ENCODE results near the gene MYO1D.

DNA sequence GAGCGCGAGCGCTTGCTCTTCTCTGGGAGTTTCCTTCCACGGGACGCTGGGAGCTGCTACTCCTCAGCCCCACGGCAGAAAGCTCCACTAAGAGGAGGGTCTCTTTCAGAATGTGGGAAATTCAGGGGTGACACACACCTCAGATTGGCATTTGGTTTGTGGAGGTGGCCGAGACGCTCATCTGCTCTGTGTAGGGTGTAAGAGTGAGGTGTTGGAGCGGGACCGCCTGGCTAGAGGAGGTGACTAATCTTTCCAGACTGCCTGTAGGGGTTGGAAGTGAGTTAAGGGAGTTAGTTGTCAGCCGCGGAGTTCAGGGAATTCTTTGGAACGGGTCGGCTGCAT, 431.9 kb downstream of the MYO1D start:
- TF ChIP-seq, protein P1, sequence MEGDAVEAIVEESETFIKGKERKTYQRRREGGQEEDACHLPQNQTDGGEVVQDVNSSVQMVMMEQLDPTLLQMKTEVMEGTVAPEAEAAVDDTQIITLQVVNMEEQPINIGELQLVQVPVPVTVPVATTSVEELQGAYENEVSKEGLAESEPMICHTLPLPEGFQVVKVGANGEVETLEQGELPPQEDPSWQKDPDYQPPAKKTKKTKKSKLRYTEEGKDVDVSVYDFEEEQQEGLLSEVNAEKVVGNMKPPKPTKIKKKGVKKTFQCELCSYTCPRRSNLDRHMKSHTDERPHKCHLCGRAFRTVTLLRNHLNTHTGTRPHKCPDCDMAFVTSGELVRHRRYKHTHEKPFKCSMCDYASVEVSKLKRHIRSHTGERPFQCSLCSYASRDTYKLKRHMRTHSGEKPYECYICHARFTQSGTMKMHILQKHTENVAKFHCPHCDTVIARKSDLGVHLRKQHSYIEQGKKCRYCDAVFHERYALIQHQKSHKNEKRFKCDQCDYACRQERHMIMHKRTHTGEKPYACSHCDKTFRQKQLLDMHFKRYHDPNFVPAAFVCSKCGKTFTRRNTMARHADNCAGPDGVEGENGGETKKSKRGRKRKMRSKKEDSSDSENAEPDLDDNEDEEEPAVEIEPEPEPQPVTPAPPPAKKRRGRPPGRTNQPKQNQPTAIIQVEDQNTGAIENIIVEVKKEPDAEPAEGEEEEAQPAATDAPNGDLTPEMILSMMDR (IDR thresholded peaks at IDR 0.05), result no peak
- no peak for TF ChIP-seq POLR2A (IDR thresholded peaks at IDR 0.05)
